Astrocyte of the spinal cord (primary cell): ENCODE results near the gene MAN1C1.
"Not testable (repeated sequence)": the region's sequence is repeated elsewhere in the genome, so short reads cannot be mapped to it uniquely, and the experiment has no call there.

Experiments
- DNase-seq: peaks from one replicate; pipeline ENCODE4 v3.0.0; 2011; ENCODE audit warnings: low read depth, low spot score
- H3K4me3 ChIP-seq: 2 replicates; pipeline ENCODE4 v1.5.1; 2011; ENCODE audit warnings: low read depth, mild to moderate bottlenecking, low read length, moderate library complexity
- in situ Hi-C: cut with HindIII; loops from 2 replicates; pipeline ENCODE4 v1.10.0; 2017; ENCODE audit warnings: low sequenced_read_pairs
- TF ChIP-seq, protein P1 (sequence below): IDR thresholded peaks from 2 replicates; pipeline ENCODE4 v1.5.1; 2012; ENCODE audit warnings: low read depth, mild to moderate bottlenecking, low read length, inconsistent platforms

Gene MAN1C1

DNA sequence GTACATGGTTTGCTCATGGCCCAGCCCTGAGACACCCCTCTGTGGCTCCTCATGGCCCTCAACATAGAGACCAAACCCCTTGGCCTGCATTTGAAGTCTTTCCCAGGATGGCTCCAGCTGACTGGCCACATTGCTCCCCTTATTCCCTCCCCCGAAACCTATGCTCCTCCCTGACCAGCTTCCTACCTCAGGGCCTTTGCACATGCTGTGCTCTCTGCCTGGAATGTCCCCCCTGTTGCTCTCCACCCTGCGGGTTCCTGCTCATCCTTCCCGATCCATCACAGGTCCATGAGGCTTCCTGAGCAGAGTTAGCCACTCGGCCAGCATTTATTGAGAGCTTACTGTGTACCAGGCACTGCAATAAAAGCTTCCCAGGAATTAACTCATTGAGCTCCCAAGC is 112.5 kb downstream of the MAN1C1 start:
- H3K4me3 ChIP-seq = no peak overlapping the region
- in situ Hi-C loops = no loop called here
- DNase-seq = no peak
- TF ChIP-seq, protein P1, sequence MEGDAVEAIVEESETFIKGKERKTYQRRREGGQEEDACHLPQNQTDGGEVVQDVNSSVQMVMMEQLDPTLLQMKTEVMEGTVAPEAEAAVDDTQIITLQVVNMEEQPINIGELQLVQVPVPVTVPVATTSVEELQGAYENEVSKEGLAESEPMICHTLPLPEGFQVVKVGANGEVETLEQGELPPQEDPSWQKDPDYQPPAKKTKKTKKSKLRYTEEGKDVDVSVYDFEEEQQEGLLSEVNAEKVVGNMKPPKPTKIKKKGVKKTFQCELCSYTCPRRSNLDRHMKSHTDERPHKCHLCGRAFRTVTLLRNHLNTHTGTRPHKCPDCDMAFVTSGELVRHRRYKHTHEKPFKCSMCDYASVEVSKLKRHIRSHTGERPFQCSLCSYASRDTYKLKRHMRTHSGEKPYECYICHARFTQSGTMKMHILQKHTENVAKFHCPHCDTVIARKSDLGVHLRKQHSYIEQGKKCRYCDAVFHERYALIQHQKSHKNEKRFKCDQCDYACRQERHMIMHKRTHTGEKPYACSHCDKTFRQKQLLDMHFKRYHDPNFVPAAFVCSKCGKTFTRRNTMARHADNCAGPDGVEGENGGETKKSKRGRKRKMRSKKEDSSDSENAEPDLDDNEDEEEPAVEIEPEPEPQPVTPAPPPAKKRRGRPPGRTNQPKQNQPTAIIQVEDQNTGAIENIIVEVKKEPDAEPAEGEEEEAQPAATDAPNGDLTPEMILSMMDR = no peak

DNA sequence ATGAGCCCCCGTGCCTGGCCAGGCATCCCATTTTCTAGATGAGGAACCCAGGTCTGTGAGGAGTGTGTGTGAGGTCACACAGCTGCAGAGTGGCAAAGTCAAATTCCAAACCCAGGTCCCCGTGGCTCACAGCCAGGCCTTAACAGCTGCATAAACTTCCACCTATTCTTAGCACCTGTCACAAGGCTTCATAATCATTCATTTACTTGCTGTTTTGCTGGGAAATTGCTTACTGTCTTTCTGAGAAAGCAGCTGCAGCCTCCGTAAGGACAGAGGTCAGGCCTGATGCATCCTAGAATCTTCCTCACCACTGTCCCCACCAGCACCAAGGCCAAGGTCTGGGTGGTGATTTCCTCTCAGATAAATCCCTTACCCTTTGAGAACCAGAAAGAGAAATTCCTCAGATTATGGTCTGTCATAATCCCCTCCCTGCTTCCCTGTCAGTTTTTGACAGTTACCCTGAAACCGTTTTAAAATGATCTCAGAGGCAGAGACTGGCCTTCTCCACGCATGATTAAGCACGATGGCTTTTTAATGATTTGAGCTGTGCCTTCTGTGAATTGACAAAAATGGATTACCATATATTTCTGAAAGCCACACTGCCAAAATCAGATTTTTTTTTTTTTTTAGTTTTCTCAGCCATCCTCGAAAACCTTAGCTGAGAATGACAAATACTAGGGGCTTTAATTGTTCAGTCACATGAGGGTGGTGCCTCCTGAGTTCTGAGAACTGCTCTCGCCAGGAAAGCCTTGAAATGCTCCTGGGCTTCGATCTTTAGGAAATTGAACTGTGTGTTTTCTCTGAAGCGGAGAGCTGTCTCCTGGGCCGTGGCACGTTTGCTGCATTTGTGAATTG is 113.4 kb downstream of the MAN1C1 start:
- in situ Hi-C loops = no loop called here

DNA sequence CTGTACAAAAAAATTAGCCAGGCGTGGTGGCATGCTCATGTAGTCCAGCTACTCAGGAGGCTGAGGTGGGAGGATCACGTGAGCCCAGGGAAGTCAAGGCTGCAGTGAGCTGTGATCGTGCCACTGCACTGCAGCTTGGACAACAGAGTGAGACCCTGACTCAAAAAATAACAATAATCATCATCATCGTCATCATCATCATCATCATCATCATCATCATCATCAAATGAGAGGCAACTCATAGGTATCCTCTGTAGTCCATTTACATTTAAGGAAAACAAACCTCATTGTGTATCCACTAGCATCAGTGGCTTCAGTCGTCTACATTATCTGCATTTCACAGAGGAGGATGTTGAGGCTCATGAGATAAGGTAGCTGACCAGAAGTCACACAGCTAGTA is 114.6 kb downstream of the MAN1C1 start:
- DNase-seq = no peak
- TF ChIP-seq, protein P1 = no peak
- in situ Hi-C loops = no loop called here
- no peak overlapping the region for H3K4me3 ChIP-seq

More for the DNA sequence above, 113.4 kb downstream of the MAN1C1 start:
- TF ChIP-seq, protein P1 = no peak
- no peak for DNase-seq
- H3K4me3 ChIP-seq = no peak overlapping the region

- H3K4me3 ChIP-seq = no peak overlapping the region
- no peak for DNase-seq
- TF ChIP-seq, protein P1 = no peak
- in situ Hi-C loops = no loop called here
These were observed 115.2 kb downstream of the MAN1C1 start for GRCh38 chr1:25731626-25732370.

DNA sequence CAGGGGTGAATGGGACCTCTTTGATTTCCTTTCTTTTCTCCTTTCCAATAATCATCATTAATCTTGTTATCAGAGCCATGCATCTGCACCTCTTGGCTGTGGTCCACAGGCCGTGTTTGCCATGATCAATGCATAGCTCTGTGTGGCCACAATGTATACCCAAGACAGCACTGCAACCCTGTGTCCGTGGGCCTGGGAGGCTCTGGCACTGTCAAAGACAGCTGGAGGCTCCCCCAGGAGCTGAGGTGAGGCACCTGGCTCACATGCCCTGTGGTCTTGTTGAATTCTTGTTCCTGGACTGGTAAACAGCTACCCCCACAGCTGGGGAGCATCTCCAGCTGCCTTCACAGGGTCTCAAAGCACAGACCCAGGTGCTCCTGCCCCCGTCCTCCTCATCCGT is 116.2 kb downstream of the MAN1C1 start:
- H3K4me3 ChIP-seq = no peak overlapping the region
- TF ChIP-seq, protein P1 = no peak
- DNase-seq = no peak
- in situ Hi-C loops = no loop called here

GRCh38 chr1:25733271-25733670 is 116.7 kb downstream of the MAN1C1 start:
- in situ Hi-C loops = no loop called here
- TF ChIP-seq, protein P1 = no peak
- H3K4me3 ChIP-seq = no peak overlapping the region
- DNase-seq = no peak

DNA sequence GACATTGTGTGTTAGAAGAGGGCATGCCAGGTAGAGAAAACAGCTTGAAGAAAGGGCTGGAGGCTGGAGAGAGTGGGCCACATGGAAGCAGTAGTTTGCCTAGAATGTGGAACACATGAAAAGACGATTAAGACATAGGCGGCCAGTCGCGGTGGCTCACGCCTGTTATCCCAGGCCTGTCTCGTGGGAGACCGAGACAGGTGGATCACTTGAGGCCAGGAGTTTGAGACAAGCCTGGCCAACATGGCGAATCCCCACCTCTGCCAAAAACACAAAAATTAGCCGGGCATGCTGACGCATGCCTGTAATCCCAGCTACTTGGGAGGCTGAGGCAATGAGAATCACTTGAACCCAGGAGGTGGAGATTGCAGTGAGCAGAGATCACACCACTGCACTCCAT is 118.4 kb downstream of the MAN1C1 start:
- H3K4me3 ChIP-seq, DNase-seq, in situ Hi-C loops: not testable (repeated sequence)
